AG20443 (cell line): ENCODE results near the gene DLEC1.
"Not testable (repeated sequence)": the region's sequence is repeated elsewhere in the genome, so short reads cannot be mapped to it uniquely, and the experiment has no call there.

Source experiments
- DNase-seq: peaks from one replicate; pipeline ENCODE4 v3.0.0; 2012; ENCODE audit warnings: low spot score, mixed read lengths

DLEC1 gene

GRCh38 chr3:38154625-38155255 is 115.7 kb downstream of the DLEC1 start:
- DNase-seq = no peak

- no peak for DNase-seq
Measured at GRCh38 chr3:38155825-38156224, 116.8 kb downstream of the DLEC1 start.

GRCh38 chr3:38157117-38157516 is 118.1 kb downstream of the DLEC1 start:
- DNase-seq = no peak

GRCh38 chr3:38157595-38157994 is 118.6 kb downstream of the DLEC1 start:
- no peak for DNase-seq

DNA sequence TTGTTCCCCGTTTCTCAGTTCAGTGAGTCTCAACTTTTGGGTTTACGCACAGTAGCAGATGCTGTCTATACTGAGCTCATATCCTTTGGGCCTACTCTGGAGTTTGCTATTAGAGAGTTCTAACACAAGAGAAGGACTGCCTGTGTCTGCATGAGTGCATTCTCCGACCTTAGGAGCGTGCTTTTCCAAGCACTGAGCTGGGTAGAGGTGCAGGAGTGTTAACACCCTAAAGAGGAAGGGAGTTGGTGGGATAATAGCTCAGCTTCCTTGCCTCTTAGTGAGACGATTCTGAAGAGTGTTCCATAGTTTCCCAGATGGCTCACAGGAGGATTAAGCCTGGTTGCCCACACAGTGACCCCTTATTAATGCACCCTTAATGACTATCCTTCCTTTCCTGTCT is 119.5 kb downstream of the DLEC1 start:
- no peak for DNase-seq

DNA sequence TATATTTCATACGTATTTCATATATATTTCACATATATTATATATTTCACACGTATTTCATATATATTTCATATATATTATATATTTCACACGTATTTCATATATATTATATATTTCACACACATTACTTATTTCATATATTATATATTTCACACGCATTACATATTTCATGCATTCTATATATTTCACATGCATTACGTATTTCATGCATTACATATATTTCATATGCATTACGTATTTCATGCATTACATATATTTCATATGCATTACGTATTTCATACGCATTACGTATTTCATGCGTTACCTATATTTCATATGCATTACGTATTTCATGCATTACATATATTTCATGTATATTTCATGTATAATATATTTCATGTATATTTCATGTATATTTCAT is 121.7 kb downstream of the DLEC1 start:
- not testable (repeated sequence) for DNase-seq

DNA sequence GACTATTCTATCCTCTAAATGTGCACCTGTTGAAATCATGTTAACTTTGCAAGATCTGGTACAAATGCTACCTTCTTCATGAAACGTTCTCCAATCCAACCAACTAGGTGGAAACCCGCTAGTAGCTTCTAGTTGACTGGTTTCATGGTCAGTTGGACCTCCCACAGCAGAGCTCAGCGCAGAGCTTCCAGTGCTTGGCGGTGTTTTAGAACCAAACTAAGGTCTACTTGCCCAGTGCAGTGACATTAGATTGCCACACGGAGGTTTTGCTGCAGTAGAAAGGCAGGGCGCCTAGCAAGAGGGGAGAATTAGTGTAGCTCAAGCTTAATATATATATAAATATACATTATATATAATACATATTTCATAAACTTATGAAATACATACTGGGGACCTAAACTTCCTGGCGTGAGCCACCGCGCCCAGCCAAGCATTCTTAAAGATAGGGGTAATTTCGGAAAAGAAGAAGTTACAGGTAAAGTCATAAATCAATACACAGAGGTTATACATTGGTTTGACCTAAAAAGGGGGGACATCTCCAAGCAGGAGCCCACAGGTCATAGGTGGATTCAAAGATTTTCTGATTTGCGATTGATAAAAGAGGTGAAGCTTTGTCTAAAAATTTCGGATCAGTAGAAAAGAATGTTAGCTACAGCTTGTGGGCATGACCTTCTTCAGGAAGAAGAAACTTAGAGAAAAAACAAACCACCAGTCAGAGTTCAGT is 124.3 kb downstream of the DLEC1 start:
- DNase-seq = no peak

DNA sequence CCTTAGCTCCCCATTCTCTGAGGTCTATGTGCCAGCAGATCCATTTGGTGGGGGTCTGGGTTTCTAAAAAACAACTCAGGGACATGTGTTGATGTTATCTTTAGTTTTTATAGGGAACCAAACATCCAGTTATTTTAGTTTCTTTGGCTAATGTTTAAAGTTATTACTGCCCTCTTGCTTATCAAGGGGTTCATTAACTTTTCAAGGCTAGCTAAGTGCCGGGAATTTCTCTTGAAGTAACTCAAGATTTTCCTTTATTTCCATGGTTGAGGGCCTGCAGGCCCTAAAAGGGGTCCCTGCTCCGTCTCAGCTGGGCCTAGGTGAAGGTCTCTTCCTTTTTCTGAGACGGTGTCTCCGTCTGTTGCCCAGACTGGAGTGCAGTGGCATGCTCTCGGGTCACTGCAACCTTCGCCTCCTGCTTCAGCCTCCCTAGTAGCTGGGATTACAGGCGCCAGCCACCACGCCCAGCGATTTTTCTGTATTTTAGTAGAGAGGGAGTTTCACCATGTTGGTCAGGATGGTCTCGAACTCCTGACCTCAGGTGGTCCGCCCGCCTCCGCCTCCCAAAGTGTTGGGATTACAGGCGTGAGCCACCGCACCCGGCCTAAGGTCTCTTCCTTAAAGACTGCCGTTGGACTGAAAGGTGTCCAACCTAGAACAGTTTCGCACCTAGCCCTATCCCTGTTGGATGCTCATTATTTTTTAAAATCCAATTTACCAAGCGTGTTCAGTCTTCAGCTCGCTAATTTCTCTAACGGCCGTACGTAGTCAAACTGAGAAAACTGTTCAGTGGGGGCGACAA is 125.0 kb downstream of the DLEC1 start:
- DNase-seq = no peak

GRCh38 chr3:38164643-38164951 is 125.6 kb downstream of the DLEC1 start:
- DNase-seq = no peak

DNA sequence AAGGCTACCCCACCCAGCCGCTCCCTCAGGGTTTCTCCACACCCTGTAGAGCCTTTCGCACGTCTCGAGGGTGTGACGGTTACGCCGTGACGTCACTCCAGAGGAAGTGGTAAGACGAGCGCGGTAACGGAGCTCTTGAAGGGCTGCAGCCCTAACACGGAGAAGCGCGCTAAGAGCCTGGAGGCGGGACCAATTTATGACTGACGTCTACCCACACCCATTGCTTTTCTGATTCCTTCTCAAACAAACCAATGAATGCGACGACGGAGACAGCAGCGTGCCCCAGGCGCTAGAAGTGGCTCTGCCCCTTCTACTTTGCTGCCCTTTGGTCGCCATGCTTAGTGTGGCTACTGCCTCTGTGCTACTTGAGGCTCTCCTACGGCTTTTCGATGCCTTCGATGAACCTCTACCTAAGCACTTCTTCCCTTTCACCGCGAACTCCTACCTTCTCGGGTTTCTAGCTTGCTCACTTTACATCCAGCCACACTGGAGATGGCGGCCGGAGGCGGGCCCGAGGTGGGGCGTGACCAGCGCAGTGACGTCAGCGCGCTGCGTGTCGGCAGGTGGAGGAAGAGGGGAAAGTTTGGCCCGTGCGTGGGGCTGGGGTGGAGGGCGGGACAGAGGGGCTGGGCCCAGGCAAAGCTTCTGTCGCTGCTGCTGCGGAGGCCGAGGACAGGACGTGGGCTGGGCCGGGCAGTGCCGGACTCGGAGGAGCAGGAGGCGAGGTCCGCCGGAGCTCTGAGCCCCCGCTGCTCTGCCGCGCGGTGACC is 126.1 kb downstream of the DLEC1 start, which contains the start of gene OXSR1:
Gene OXSR1, plus strand, starts transcription at position 586 of the 770 bp plus-strand sequence. CDS start 340 bp downstream, outside the sequence.
- DNase-seq = peak; percentile 96

DNA sequence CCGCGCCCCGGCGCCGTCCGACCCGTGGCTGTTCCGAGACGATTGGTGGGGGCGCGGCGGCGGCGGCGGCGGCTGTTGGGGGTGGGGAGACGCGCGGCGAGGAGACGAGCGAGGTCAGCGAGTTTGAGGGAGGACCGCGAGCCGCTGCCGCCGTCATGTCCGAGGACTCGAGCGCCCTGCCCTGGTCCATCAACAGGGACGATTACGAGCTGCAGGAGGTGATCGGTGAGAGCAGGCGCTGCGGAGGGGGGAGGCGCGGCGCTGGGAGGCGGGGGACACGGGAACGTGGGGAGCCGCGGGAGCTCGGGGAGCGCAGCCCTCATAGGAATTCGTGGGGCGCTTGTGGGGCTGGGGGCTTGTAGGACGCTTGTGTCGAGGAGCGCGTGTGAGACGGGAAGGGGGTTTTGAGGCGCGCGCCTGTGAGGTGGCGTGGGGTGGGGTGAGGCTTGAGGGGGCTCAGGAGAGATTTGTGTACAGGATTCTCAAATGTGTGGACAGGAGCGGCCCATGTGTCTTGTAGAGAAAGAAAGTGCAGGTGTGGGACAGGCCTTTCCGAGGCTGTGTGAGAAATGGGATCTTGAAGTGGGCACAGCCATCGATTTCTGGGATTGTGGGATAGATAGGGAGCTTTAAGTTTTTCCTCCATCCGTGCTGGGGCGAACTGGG is 126.8 kb downstream of the DLEC1 start:
- peak; percentile 69 for DNase-seq

DNA sequence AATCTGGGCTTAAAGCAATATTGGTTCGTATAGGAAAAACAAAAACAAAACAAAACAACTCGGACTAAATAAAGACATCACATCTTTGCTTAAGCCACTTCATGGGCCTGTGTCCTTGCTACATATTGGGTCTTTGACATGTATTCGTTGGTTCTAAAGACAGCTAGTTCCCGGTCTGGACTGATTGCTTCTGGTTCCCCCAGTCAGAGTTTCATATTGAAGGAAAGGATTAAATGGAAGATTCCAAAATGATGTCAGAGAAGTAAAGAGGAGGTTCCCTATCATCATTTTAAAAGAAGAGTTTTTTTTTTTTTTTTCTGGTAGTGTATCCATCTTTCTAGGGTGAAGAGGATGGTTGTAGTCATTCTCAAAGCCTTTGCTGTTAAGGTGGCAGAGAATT is 128.6 kb downstream of the DLEC1 start:
- DNase-seq = no peak

- no peak for DNase-seq
Measured at GRCh38 chr3:38168151-38169026, 129.4 kb downstream of the DLEC1 start.

DNA sequence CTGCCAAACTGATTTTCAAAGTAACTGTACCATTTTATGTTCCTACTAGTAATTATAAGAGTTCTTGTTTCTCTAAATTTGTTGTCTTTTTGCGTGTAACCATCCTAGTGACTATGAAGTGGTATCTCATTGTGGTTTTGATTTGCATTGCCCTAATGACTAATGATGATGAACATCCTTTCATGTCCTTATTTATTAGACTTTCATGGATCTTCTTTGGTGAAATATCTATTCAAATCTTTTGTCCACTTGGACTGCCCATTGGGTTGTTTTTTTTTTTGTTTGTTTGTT is 130.0 kb downstream of the DLEC1 start:
- DNase-seq = no peak

- no peak for DNase-seq
Measured at GRCh38 chr3:38170722-38171121, 131.7 kb downstream of the DLEC1 start.

GRCh38 chr3:38171622-38172021 is 132.6 kb downstream of the DLEC1 start:
- DNase-seq = no peak
